Muscle of arm (tissue), 12 donors: ENCODE measurements around the gene SGSM1. TPM values are rescaled to one million over a fixed set of nuclear protein-coding genes. Genes with fewer than 3 reads are reported as not detected.

Experiments
- DNase-seq: peaks from one replicate; pipeline ENCODE4 v3.0.0-alpha.2; 2013
- polyA plus RNA-seq, 12 donors: library from polyadenylated mRNA; unstranded; fragments of 120-200 nt; gene quantifications; one replicate each; pipeline ENCODE4 v1.2.1, GENCODE V29; 2013; ENCODE audit not compliant: insufficient read length in 12 of 12

Gene SGSM1
- polyA plus RNA-seq, 12 donors: 0.11 to 3.2 (median 0.21) TPM; not detected in 1

DNA sequence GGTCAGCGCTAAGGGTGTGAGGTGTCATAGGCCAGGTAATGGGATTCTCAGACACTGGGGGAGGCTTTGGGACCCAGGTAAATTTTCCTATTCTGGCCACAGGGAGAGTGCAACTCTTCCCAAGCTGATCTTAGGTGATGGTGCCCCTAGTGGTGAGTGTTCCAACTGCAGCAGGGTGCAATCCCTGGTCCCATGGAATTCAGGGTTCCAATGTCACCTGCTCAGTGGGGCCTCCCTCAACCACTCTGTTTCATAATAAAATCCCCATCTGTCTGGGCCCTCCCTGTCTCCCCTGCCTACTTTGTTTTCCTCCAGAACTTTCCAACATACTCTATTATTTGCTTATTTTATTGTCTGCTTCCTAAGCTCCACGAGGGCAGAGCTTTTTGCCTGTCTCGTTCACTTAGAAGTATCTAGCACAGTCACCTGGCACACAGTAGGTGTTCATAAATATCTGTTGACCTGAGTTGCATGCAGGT is 2.9 kb upstream of the SGSM1 start:
- peak; percentile 25 for DNase-seq

DNA sequence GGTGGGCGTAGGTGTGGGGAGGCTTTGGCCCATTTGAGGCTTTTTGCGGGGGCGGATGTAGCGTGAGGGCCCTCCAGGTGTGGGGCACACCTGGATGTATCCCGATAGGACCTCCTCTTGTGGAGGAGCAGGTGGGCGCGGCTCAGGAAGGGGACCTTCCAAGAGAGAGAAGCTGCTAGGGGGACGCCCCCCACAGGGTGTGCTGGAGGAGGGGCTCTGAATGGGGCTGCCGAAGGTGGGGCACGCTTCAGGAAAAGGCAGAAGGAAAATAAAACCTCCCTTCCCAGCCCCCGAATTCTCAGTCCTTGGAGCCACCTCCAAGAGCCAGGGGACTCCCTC is 621 bp downstream of the SGSM1 start:
- no peak for DNase-seq

DNA sequence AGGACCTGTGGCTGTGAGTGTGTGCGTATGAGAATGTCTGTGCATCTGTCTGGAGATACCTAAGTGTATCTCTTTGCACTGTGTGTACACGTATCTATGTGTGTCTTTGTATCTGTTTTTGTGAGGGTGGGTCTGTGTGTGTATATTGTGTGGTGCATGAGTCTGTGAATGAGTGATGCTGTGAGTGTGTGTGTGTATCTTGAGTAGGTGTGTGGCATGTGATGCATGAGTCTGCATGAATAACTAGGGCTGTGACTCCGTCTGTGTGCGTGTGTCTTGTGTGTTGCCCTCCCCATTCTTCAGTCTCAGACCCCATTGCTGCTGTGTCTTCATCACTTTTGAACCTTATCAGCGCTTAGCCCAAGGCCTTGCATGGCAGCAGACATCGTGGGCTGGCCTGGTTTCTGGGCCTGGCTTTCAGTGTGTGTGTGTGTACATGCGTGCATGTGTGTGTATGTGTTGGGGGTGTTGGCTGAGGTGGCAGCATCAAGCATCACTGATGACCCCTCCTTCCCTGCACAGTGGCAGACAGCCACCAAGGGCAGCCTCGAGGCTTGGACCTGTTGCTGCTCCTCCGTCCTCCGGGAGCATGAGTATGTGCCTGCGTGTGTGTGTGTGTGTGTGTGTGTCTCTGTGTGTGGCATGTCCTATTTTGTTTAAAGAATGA is 1.4 kb downstream of the SGSM1 start:
- no peak for DNase-seq

DNA sequence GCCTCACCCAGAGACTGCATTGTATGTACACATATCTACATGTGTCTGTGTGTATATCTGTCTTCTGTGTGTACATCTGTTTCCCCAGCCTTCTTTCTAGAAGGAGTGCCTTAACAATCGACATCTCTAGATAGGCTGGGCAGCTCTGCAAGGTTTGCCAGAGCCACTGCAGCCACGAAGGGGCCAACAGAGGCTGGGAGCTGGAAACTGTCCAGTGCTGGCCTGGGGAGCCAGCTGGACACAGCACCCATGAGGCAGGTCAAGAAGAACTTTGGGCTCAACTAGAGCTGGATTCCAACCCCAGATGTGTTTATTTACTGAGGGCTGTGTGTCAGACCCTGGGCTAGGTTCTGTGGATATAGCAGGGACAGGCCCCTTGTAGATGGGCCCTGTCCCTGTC is 3.3 kb downstream of the SGSM1 start:
- no peak for DNase-seq

DNA sequence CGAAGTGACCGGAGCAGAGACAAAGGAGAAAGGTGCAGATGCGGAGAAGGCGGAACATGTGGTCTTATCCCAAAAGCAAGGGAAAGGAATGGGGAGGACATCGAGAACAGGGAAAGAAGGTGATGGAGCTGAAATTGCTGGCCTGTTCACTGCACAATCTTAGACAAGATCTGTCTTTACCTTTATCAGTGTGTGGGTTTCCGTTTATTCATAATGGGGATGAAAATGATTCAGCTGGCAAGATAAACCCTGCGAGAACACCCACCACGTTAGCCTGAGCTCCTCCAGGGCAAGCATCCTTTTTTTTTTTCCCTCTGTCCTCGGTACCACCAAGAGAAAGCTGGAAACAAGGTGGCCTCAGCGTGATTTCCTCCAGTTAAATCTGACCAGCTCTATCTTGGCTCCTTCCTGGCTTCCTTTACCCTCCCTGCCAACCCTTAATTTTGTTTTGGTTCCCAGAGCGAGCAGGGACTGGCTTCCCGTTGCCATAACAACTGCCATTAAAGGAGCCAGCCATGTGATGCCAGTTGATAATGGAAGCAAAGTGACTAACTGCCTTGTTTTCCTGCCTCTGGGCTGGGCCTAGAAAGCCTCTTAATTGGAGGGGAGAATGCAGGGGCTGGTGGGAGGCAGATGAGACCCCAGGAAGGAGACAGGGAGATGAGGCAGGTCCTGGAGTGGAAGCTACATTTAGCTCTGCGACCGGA is 4.2 kb downstream of the SGSM1 start:
- no peak for DNase-seq

DNA sequence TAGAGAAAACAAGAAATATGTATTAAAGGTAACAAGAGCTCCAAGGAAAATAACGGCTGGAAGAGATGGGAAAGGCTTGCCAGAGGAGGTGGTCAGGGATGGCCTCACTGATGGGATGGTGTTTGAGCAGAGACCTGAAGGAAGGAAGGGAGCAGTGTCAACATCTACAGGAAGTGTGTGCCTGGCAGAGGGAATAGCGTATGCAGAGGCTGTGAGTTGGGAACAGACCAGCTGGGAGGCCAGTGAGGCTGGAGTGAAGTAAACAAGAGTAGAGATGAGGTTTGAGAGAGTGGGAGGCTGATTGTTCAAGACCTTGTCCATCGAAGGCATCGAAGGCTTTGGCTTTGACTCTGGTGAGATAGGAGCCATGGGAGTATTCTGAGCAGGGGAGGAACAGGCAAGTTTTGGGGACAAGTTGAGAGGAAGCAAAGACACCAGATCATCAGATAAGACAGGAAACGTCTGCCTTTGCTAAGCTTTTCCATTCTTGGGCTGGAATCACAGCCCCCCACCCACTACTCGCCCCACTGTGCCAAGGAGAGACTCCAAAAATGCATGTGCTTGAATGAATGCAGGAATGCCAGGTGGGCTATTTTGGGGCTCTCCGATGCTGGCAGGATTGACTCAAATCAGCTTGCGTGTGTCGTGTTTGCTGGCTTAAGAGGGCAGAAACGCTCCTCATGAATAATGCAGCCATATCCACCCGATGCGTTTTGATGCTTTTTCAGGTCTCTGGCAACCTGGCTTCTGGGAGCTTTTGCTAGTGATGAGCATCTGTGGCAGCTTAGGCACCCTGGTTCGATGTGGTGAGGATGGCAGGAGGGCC is 7.2 kb downstream of the SGSM1 start:
- DNase-seq: no peak

DNA sequence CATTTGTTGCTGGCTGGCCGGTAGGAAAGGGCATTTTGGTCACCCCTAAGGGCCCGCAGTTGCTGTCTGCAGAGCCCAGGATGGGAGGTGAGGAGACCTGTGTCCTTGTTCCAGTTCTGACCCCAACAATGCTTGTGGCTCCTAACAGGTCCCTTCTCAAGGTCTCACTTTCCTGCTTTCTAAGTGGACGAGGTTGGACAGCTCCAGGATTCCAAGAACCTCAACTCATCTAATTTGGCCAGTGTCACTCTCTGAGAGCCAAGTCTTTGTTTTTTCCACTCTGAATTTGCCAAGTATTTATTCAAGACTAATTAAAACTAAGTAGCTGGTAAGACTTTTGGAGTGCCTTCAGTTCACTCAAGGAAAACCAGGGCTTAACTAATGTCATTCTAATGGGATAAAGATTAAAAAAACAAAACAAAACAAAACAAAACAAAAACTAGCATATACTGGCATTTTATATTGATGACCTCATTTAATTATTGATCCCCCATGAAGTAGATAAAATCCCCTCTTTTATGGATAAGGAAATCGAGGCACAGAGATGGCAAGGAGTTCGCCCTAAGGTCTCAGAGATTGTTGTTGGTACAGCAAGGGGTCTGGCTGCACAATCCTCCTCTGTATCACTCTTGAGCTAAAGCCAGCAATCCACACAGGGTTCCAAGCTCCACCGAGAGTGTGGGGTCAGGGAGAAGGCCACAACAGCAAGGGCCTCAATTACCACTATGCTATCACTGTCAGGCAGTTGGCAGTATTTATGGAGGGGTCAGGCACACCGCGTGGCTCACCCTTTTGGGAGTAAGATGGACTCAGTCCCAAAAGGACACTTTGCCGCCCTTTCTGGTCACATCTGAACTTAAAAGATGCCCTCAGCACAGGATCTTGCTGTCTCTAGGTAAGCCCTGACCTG is 8.1 kb downstream of the SGSM1 start:
- DNase-seq: no peak

DNA sequence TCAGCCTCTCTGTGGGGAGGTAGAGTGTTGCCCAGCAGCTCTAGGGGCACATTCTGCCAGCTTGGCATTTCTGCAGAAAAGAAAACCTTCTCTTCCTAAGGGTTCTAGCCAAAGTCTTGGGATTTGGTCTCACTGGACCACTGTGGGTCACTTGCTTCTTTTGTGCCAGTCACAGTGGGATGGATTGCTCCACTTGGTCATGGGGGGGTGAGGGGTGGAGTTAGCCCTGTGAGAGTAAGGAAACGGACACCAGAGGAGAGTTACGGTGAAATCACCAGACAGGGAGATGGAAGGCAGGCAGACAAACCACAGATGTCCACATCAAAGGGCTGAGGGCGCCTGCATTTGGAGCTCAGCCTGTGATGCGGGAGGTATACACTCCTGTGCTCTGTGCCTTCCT is 10.8 kb downstream of the SGSM1 start:
- DNase-seq: no peak

DNA sequence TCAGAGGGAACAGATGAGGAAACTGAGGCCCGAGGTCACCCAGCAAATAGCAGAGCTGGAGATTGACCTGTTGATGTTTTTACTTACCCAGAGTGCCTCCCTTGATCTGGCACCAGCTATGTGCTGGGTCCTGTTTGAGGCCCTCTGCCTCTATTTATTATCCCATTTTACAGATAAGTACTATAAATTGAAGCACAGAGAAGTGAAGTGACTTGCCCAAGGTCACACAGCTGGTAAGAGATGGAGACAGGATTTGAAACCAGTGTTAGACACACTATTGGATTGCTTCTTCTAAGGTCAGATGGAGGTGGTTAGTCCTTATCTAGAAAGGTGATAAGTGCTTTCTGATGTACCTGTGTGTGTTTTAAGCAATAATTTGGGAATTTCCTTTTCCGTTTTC is 13.5 kb downstream of the SGSM1 start:
- no peak for DNase-seq

DNA sequence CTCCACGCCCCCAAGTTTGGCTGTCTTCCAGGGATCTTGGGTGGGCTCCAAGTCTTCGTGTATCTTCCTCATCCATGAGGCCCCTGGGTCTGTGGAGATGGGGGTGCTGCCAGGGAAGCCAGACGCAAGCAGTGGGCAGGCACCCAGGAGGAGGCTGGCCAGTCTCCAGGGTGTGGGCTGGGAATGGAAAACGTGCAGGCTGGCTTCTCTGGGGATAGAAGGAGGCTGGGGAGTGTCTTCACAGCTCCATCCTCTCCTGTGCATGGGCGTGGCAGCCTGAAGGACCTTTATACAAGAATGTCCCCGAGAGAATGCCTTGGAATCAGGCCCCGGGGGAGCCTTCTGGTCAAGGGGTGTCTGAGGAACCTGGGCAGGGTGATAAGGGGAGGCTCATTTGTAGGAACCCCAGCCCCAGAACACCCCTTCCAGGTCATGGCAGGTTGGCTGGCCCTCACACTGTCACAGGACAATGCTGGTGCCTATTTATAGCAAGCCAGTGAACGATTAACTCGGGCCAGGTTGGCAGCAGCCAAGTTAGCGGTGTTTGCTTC is 14.0 kb downstream of the SGSM1 start:
- no peak for DNase-seq

DNA sequence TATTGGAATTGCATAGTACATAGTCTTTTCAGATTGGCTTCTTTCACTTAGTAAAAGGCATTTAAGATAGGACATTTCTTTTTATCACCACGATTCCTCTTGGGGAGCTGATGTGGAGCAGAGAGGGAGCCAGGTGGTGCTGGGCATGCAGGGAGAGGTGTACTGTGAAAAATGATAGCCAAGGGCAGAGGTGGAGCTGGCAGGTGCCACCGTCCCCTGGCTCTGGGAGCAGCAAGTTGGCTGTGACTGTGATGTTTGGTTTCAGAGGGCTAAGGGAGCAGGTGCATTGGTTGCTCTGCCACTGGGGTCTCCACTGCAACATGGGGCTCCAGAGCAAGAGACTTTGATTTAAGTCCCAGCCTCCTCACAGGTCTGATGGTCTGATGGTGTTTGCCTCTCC is 16.5 kb downstream of the SGSM1 start:
- DNase-seq: no peak

DNA sequence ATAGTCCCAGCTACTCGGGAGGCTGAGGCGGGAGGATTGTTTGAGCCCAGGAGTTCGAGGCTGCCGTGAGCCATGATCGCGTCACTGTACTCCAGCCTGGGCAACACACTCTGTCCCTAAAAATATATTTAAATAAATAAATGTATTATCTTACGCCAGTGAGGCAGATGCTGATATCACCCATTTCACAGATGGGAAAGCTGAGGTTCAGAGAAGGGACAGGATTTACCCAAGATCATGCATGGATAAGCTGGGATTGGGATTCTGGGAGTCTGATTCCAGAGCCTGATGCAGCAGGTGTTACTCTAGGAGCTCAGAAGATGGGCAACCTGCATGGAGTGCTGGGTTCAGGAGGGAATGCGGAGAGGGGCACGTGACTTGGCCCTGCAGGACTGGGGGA is 17.8 kb downstream of the SGSM1 start:
- no peak for DNase-seq

DNA sequence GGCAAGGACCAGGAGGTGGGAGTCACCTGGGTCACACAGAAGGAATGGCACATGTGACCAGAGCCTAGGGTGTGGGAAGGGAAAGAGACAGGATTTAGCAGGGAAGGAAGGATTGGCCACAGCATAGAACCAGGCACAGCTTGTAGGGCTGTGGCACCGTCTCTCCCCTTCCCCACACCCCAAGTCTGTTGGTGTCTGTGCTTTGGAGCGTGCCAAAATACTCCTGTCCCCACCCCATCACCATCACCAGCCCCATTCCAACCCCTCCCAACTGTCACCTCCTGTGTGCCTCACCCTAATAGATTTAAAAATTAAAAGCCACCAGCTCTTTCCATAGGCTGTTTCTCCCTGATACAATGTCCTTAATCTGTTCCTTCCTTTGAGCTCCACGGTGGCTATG is 18.2 kb downstream of the SGSM1 start:
- DNase-seq: no peak

DNA sequence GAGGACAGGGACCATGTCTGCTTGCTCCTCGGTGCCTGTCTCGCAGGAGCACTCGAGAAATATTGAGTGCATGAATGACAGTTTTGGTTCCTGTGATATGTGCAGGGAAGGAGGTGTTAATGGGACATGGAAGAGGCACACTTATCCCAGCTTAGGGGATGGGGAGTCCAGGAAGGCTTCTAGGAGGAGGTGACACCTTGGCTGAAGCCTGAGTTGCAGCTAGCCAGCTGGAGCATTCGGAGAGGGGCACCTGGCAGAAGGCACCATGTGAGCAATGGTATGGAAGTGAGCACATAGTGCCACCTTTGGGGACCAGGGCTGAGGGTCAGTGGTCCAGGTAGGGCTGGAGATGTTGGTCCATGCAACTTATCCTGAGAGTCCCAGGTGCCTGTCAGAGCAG is 18.9 kb downstream of the SGSM1 start:
- no peak for DNase-seq

DNA sequence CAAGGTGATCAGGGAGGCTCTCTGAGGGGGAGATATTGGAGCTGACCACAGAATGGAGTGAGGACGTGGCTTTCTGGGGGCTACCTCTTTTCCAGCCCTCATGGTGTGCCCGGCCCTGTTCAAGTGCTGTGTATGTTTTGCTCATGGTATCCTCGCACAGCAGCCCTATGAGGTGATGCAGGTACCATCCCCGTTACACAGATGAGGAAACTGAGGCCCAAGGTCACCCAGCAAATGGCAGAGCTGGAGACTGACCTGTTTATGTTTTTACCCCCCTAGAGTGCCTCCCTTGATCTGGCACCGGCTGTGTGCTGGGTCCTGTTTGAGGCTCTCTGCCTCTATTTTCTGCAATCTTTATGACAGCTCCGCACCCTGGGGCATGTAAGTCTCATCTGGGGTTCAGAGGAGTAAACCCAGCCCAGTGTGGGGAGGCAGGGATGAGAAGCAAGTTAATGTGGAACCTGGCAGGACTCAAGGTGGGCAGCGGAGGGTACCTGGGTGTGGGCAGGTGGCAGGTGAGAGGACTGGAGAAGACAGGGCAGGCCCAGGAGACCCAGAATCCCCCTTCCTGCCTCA is 20.8 kb downstream of the SGSM1 start:
- DNase-seq: no peak

DNA sequence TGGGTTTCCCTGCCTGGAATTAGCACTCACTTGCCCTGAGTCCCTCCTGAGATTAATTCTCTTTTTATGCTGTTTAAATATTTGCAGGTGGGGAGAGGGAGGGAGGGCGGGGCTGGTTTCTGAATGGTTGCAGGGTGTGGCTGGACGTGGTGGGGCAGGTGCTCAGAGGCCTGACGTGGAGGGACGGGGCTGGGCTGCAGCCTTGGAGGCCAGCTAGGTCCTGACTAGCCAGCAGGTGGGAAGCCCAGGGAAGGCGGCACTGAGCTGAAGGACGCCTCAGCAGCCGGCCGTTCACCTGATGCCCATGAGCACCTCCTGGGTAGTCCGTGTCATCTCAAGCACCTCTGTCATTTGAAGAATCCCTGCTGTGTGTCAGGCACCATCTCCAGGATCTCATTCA is 21.3 kb downstream of the SGSM1 start:
- DNase-seq: no peak

DNA sequence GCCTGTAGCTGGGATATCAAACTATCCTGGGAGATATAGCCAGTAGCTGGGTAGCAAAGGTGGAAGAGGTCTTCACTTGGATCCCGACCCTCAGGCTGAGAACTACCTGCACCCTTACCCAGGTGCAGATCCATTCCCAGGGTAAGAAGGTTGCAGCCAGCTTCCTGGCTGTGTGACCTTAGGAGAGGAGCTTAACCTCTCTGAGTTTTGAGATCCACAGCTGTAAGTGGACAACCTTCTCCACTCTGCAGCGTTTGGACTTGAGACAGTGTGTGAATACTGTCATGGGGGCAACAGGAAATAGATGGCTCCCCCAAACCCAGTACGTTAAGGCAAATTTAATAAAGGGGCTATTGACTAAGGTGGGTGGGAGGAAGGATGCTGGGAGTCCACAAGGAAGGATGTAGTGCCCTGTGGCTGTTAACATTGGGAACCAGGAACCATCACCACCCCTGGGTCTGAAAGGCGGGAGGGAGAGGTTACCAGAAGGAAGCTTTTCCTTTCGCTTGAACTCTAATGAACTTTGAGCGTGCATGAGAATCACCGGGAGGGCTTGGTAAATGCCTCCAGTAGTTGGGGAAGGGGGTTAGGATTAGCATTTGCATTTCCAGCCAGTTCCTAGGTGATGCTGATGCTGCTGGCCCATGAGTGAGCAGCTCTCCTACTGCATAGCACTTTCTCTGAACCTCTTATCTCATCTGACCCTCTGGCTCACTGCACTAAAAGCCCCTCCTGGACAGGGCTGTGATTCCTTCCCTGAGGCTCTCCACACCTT is 24.4 kb downstream of the SGSM1 start:
- DNase-seq: no peak

DNA sequence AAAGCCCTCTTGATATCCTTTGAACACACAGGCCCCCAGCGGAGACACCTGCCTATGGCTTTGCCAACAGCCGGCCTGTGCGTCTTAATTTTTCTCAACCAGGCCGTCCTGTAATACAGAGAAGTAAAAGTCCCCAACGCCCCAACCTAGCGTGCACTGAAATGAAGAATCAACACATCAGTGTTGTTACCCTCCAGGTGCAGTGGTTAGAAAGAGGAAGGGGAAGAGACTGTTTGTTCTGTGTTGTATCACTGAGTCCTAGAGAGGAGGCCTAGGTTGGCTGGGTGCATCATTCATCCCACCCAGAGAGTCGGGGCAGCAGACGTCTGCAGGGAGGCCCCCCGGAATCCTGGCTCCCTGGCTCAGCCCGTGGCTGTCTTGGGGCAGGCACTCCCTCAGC is 25.7 kb downstream of the SGSM1 start:
- DNase-seq: no peak

DNA sequence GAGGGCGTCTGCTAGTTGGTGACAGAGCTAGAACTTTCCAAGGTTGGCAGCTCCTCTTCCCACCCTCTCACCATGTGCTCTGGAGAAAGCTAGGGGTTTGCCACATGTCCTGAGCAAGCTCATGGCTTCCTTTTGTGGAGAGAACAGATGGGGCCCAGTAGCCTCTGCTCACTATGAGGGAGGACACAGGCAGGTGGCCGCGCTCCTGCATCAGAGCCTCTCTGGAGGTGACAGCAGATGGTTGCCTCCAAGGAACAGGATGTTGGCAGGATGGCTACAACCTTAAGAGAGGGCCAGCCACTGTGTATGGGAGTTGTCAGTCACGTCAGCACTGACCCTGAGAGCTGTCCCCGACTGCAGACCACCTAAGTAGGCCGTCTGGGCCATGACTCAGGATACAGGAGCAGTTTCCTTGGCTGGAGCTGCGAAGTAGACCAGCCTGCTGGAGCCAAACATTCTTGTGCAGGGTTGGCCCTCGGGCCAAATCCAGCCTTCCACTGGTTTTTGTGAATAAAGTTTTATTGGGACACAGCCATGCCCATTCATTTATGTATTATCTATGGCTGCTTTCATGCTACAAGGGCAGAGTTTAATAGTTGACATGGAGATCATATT is 28.0 kb downstream of the SGSM1 start:
- no peak for DNase-seq
